Measurements from ENCODE around the gene GPC6. TPM values are rescaled to one million over a fixed set of nuclear protein-coding genes. Genes with fewer than 3 reads are reported as not detected.

The GPC6 gene
- total and polyA plus RNA-seq, 2 donors (not counting 3 experiments of a cell fraction or from before 2014, with no cell fraction given) = 0.01 TPM; not detected in 1

- H3K4me1 ChIP-seq (ENCODE audit: control insufficient read depth, extremely low read depth, insufficient read depth, low read length) = no peaks in the 10 kb centered on the region
- H3K36me3 ChIP-seq (ENCODE audit: control insufficient read depth in 2 of 2, extremely low read depth in 1 of 2, insufficient read depth in 2 of 2, low read length in 2 of 2) = no peaks in the 10 kb centered on the region
- H3K4me3 ChIP-seq (replicated peaks in 1 of 3; ENCODE audit: insufficient read depth in 1 of 3, low read depth in 1 of 3, low read length in 3 of 3) = no peak overlapping the region
- dilution Hi-C loops (cut with MboI; ENCODE audit: extremely low pct_ligation_motif_present, low sequenced_read_pairs) = no loop called here
- intact Hi-C loops (cut with micrococcal nuclease) = no loop called here
- H3K9me3 ChIP-seq (replicated peaks; ENCODE audit: control insufficient read depth, insufficient read depth, low read length) = peaks cover 6% of the 10 kb centered on the region
- no peak overlapping the region for H3K4me2 ChIP-seq (ENCODE audit: insufficient read depth, low read length)
- no peak for TF ChIP-seq EZH2 (IDR thresholded peaks at IDR 0.05; ENCODE audit: borderline replicate concordance, low read depth, low read length, severe bottlenecking)
- BruUV-seq (replicated peaks) = no TSS peak
- no peak overlapping the region for H3K9ac ChIP-seq (replicated peaks; ENCODE audit: extremely low read depth, insufficient read depth, low read length)
- H3K79me2 ChIP-seq (ENCODE audit: control insufficient read depth, insufficient read depth, low read length) = no peaks in the 10 kb centered on the region
- H3K9me1 ChIP-seq (replicated peaks; ENCODE audit: control insufficient read depth, extremely low read depth, insufficient read depth, low read length) = no peaks in the 10 kb centered on the region
- no peak overlapping the region for H2AFZ ChIP-seq (ENCODE audit: low read depth, low read length)
- no peak for FAIRE-seq
- POLR2A ChIA-PET = no interaction called here
- CTCF ChIA-PET = no interaction called here
- no peaks in the 10 kb centered on the region for H3K27me3 ChIP-seq (ENCODE audit: control insufficient read depth in 2 of 2, insufficient read depth in 2 of 2, low read length in 2 of 2)
- H3K27ac ChIP-seq (ENCODE audit: insufficient read depth, low read depth, low read length) = no peak overlapping the region
- no peak for DNase-seq (ENCODE audit: low read depth, low spot score)
- no peaks in the 10 kb centered on the region for H4K20me1 ChIP-seq (replicated peaks; ENCODE audit: control insufficient read depth, extremely low read depth, insufficient read depth, low read length)
Measured at GRCh38 chr13:93529961-93530360, 303.4 kb downstream of the GPC6 start.

- CTCF ChIA-PET = no interaction called here
- Histone ChIP-seq H3K4me1 (ENCODE audit: control insufficient read depth, extremely low read depth, insufficient read depth, low read length) (no peaks in the 10 kb centered on the region), H3K79me2 (ENCODE audit: control insufficient read depth, insufficient read depth, low read length) (no peaks in the 10 kb centered on the region), H3K9me3 (replicated peaks; ENCODE audit: control insufficient read depth, insufficient read depth, low read length) (peaks cover 4% of the 10 kb centered on the region), H3K9me1 (replicated peaks; ENCODE audit: control insufficient read depth, extremely low read depth, insufficient read depth, low read length) (no peaks in the 10 kb centered on the region), H3K27me3 (ENCODE audit: control insufficient read depth in 2 of 2, insufficient read depth in 2 of 2, low read length in 2 of 2) (no peaks in the 10 kb centered on the region), H3K4me2 (ENCODE audit: insufficient read depth, low read length) (no peak overlapping the region), H3K4me3 (replicated peaks in 1 of 3; ENCODE audit: insufficient read depth in 1 of 3, low read depth in 1 of 3, low read length in 3 of 3) (no peak overlapping the region), H3K27ac (ENCODE audit: insufficient read depth, low read depth, low read length) (no peak overlapping the region), H4K20me1 (replicated peaks; ENCODE audit: control insufficient read depth, extremely low read depth, insufficient read depth, low read length) (no peaks in the 10 kb centered on the region), H2AFZ (ENCODE audit: low read depth, low read length) (no peak overlapping the region), H3K36me3 (ENCODE audit: control insufficient read depth in 2 of 2, extremely low read depth in 1 of 2, insufficient read depth in 2 of 2, low read length in 2 of 2) (no peaks in the 10 kb centered on the region), H3K9ac (replicated peaks; ENCODE audit: extremely low read depth, insufficient read depth, low read length) (no peak overlapping the region)
- no TSS peak for BruUV-seq (replicated peaks)
- TF ChIP-seq POLR2A (IDR thresholded peaks at IDR 0.05; ENCODE audit: low read depth, low read length) (no peak), GATA2 (IDR thresholded peaks at IDR 0.05; ENCODE audit: insufficient read depth, insufficient read length, low read depth, low read length) (no peak)
- dilution Hi-C loops (cut with MboI; ENCODE audit: extremely low pct_ligation_motif_present, low sequenced_read_pairs) (no loop called here), intact Hi-C loops (cut with micrococcal nuclease) (no loop called here)
- no peak for DNase-seq (ENCODE audit: low read depth, low spot score)
- no peak for FAIRE-seq
- POLR2A ChIA-PET = no interaction called here
Measured at GRCh38 chr13:93534181-93534700, 307.6 kb downstream of the GPC6 start.

Data from endothelial cell of umbilical vein (primary cell).